Measurements from ENCODE around the gene ADD1.
"Not testable (repeated sequence)": the region's sequence is repeated elsewhere in the genome, so short reads cannot be mapped to it uniquely, and the experiment has no call there.

DNA sequence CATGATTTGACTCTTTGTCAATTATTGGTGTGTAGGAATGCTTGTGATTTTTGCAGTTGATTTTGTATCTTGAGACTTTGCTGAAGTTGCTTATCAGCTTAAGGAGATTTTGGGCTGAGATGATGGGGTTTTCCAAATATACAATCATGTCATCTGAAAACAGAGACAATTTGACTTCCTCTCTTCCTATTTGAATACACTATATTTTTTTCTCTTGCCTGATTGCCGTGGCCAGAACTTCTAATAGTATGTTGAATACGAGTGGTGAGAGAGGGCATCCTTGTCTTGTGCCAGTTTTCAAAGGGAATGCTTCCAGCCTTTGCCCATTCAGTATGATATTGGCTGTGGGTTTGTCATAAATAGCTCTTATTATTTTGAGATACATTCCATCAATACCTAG is 74.7 kb downstream of the ADD1 start:
- not testable (repeated sequence) for TF ChIP-seq EZH2 (IDR thresholded peaks at IDR 0.05)
- TF ChIP-seq, protein P1, sequence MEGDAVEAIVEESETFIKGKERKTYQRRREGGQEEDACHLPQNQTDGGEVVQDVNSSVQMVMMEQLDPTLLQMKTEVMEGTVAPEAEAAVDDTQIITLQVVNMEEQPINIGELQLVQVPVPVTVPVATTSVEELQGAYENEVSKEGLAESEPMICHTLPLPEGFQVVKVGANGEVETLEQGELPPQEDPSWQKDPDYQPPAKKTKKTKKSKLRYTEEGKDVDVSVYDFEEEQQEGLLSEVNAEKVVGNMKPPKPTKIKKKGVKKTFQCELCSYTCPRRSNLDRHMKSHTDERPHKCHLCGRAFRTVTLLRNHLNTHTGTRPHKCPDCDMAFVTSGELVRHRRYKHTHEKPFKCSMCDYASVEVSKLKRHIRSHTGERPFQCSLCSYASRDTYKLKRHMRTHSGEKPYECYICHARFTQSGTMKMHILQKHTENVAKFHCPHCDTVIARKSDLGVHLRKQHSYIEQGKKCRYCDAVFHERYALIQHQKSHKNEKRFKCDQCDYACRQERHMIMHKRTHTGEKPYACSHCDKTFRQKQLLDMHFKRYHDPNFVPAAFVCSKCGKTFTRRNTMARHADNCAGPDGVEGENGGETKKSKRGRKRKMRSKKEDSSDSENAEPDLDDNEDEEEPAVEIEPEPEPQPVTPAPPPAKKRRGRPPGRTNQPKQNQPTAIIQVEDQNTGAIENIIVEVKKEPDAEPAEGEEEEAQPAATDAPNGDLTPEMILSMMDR (IDR thresholded peaks at IDR 0.05), result not testable (repeated sequence)

Data from neural progenitor cell (in vitro differentiated cells).